Mesenchymal stem cell (in vitro differentiated cells and primary cell): ENCODE data around the gene XPO6.
"Not testable (repeated sequence)": the region's sequence is repeated elsewhere in the genome, so short reads cannot be mapped to it uniquely, and the experiment has no call there.

Source experiments
- DNase-seq: peaks from one replicate; pipeline ENCODE4 v3.0.0-alpha.2; 2013
- H2AFZ ChIP-seq: one replicate; pipeline ENCODE4 v1.6.1; 2013; ENCODE audit warnings: low read depth, mild to moderate bottlenecking, control low read depth, inconsistent platforms, low read length, moderate library complexity
- H2AK5ac ChIP-seq: 2 replicates; pipeline ENCODE4 v1.6.1; 2013; ENCODE audit warnings: low read length, moderate library complexity, mild to moderate bottlenecking, inconsistent platforms; ENCODE audit not compliant: severe bottlenecking
- H2BK120ac ChIP-seq: one replicate; pipeline ENCODE4 v1.6.1; 2013; ENCODE audit warnings: low read depth, mild to moderate bottlenecking, inconsistent platforms, low read length, moderate library complexity
- H2BK12ac ChIP-seq, 2 experiments: one replicate each; pipeline ENCODE4 v1.6.1; 2013; ENCODE audit warnings: inconsistent platforms in 2 of 2, low read length in 2 of 2, mild to moderate bottlenecking in 2 of 2, moderate library complexity in 2 of 2, control low read depth in 1 of 2
- H2BK15ac ChIP-seq: one replicate; pipeline ENCODE4 v1.6.1; 2013; ENCODE audit warnings: mild to moderate bottlenecking, low read depth, inconsistent platforms; ENCODE audit not compliant: poor library complexity, severe bottlenecking
- H2BK5ac ChIP-seq: 2 replicates; pipeline ENCODE4 v1.6.1; 2013; ENCODE audit warnings: low read depth, mild to moderate bottlenecking, low read length, control low read depth, inconsistent platforms; ENCODE audit not compliant: poor library complexity, severe bottlenecking
- H3K14ac ChIP-seq, 2 experiments: one replicate each; pipeline ENCODE4 v1.6.1; 2013; ENCODE audit warnings: inconsistent platforms in 2 of 2, low read length in 2 of 2, control low read depth in 1 of 2, mild to moderate bottlenecking in 1 of 2, moderate library complexity in 1 of 2
- H3K18ac ChIP-seq, 2 experiments: one replicate each; pipeline ENCODE4 v1.6.1; 2013; ENCODE audit warnings: inconsistent platforms in 2 of 2, low read length in 2 of 2, control low read depth in 1 of 2, low read depth in 1 of 2, mild to moderate bottlenecking in 1 of 2
- H3K23ac ChIP-seq, 2 experiments: one replicate each; pipeline ENCODE4 v1.6.1; 2013; ENCODE audit warnings: inconsistent platforms in 2 of 2, low read length in 2 of 2, mild to moderate bottlenecking in 2 of 2, moderate library complexity in 2 of 2, control low read depth in 1 of 2
- H3K27ac ChIP-seq: 2 replicates; pipeline ENCODE4 v1.5.1; 2013; ENCODE audit warnings: mild to moderate bottlenecking, moderate library complexity, low read length, control low read depth, inconsistent platforms; ENCODE audit not compliant: poor library complexity, severe bottlenecking
- H3K27me3 ChIP-seq, 2 experiments: 2 replicates each; pipeline versions ENCODE4 v1.6.1 to v1.7.0; 2013; ENCODE audit warnings: low read length in 2 of 2, mild to moderate bottlenecking in 2 of 2, moderate library complexity in 2 of 2, control low read depth in 1 of 2, inconsistent platforms in 1 of 2; ENCODE audit not compliant: control insufficient read depth in 1 of 2, insufficient read depth in 1 of 2
- H3K36me3 ChIP-seq, 2 experiments: 2 replicates each; pipeline versions ENCODE4 v1.6.1 to v1.7.0; 2013; ENCODE audit warnings: low read length in 2 of 2, control low read depth in 1 of 2, inconsistent platforms in 1 of 2, low read depth in 1 of 2, mild to moderate bottlenecking in 1 of 2; ENCODE audit not compliant: insufficient read depth in 2 of 2, control insufficient read depth in 1 of 2
- H3K4ac ChIP-seq, 2 experiments: one replicate each; pipeline ENCODE4 v1.6.1; 2013; ENCODE audit warnings: inconsistent platforms in 2 of 2, low read length in 2 of 2, mild to moderate bottlenecking in 2 of 2, moderate library complexity in 2 of 2, control low read depth in 1 of 2, low read depth in 1 of 2
- H3K4me1 ChIP-seq: 2 replicates; pipeline ENCODE4 v1.6.1; 2013; ENCODE audit warnings: low read depth, low read length, control low read depth; ENCODE audit not compliant: control insufficient read depth, insufficient read depth
- H3K4me2 ChIP-seq: 2 replicates; pipeline ENCODE4 v1.6.1; 2013; ENCODE audit warnings: low read length, mild to moderate bottlenecking, inconsistent platforms; ENCODE audit not compliant: poor library complexity, severe bottlenecking
- H3K4me3 ChIP-seq, 2 experiments: 2 replicates each; pipeline versions ENCODE4 v1.5.1 to v1.7.0; 2013; ENCODE audit warnings: low read length in 2 of 2, mild to moderate bottlenecking in 2 of 2, control low read depth in 1 of 2, low read depth in 1 of 2; ENCODE audit not compliant: insufficient read depth in 1 of 2
- H3K79me1 ChIP-seq: replicated peaks from 2 replicates; pipeline ENCODE4 v1.6.1; 2013; ENCODE audit warnings: mild to moderate bottlenecking, control low read depth, low read length, inconsistent platforms; ENCODE audit not compliant: poor library complexity, severe bottlenecking
- H3K9ac ChIP-seq: 2 replicates; pipeline ENCODE4 v1.7.0; 2013; ENCODE audit warnings: mild to moderate bottlenecking, low read length, moderate library complexity
- H3K9me3 ChIP-seq: 2 replicates; pipeline ENCODE4 v1.7.0; 2013; ENCODE audit warnings: mild to moderate bottlenecking, low read length; ENCODE audit not compliant: control insufficient read depth
- H4K8ac ChIP-seq: one replicate; pipeline ENCODE4 v1.6.1; 2013; ENCODE audit warnings: inconsistent platforms, mild to moderate bottlenecking, low read length, moderate library complexity
- H4K91ac ChIP-seq: one replicate; pipeline ENCODE4 v1.6.1; 2013; ENCODE audit warnings: mild to moderate bottlenecking, low read length, inconsistent platforms
- WGBS: methylation state at CpG from one replicate; pipeline ENCODE4 v1.1.7; 2013; ENCODE audit warnings: mixed read lengths; 5-methylcytosine and 5-hydroxymethylcytosine counted together

The XPO6 gene

GRCh38 chr16:28231763-28232162, 20.0 kb upstream of the XPO6 start:
- no peak overlapping the region for H3K18ac ChIP-seq
- no peak overlapping the region for H3K4me3 ChIP-seq
- no peaks in the 10 kb centered on the region for H3K4me1 ChIP-seq
- no peaks in the 10 kb centered on the region for H3K79me1 ChIP-seq
- no peaks in the 10 kb centered on the region for H3K9me3 ChIP-seq
- H3K36me3 ChIP-seq = no peaks in the 10 kb centered on the region
- H3K14ac ChIP-seq = no peak overlapping the region
- H2BK120ac ChIP-seq = no peak overlapping the region
- H2BK15ac ChIP-seq = no peak overlapping the region
- 86% methylated on average over 1 of the region's 2 CpGs for WGBS
- H2AK5ac ChIP-seq = no peak overlapping the region
- H4K8ac ChIP-seq = no peak overlapping the region
- no peak overlapping the region for H3K4ac ChIP-seq
- no peak overlapping the region for H3K9ac ChIP-seq
- no peak overlapping the region for H3K27ac ChIP-seq
- H2AFZ ChIP-seq = no peak overlapping the region
- H2BK12ac ChIP-seq = no peak overlapping the region
- no peak overlapping the region for H3K23ac ChIP-seq
- peaks cover 0 to 7% of the 10 kb centered on the region in 2 experiments for H3K27me3 ChIP-seq
- no peak overlapping the region for H3K4me2 ChIP-seq
- no peak for DNase-seq
- H2BK5ac ChIP-seq = no peak overlapping the region
- H4K91ac ChIP-seq = no peak overlapping the region

GRCh38 chr16:28223909-28224308, 12.1 kb upstream of the XPO6 start:
- not testable (repeated sequence) for H4K8ac ChIP-seq, H3K4me3 ChIP-seq, DNase-seq, H3K4ac ChIP-seq, H2AFZ ChIP-seq, H3K4me1 ChIP-seq, H3K9ac ChIP-seq, H3K18ac ChIP-seq, H3K27ac ChIP-seq, H2BK12ac ChIP-seq, H2BK120ac ChIP-seq, H2BK15ac ChIP-seq, H4K91ac ChIP-seq, H3K27me3 ChIP-seq, H2AK5ac ChIP-seq, H3K79me1 ChIP-seq, H3K36me3 ChIP-seq, H3K4me2 ChIP-seq, H3K9me3 ChIP-seq, H3K23ac ChIP-seq, H2BK5ac ChIP-seq
- 96% methylated on average over 3 of the region's 3 CpGs for WGBS
- H3K14ac ChIP-seq = peak overlapping the region in 1 of 2 experiments; percentile 48

- H3K4me1 ChIP-seq, H3K4ac ChIP-seq, H4K8ac ChIP-seq, H4K91ac ChIP-seq, H3K18ac ChIP-seq, H2BK12ac ChIP-seq, H2AK5ac ChIP-seq, H3K23ac ChIP-seq, H2BK15ac ChIP-seq, H3K27me3 ChIP-seq, H3K4me3 ChIP-seq, H3K9me3 ChIP-seq, DNase-seq, H2AFZ ChIP-seq, H3K79me1 ChIP-seq, H2BK120ac ChIP-seq, H3K14ac ChIP-seq, H2BK5ac ChIP-seq, H3K27ac ChIP-seq, H3K36me3 ChIP-seq, H3K9ac ChIP-seq, H3K4me2 ChIP-seq: not testable (repeated sequence)
- WGBS = 87% methylated on average over 6 of the region's 6 CpGs
Observed at GRCh38 chr16:28219777-28220176, 8.0 kb upstream of the XPO6 start.

- no peak overlapping the region for H2BK15ac ChIP-seq
- no peak overlapping the region for H3K23ac ChIP-seq
Observed at GRCh38 chr16:28219282-28219681, 7.5 kb upstream of the XPO6 start.

More at GRCh38 chr16:28219282-28219681, 7.5 kb upstream of the XPO6 start:
- no peak overlapping the region for H2BK12ac ChIP-seq
- H3K4ac ChIP-seq = no peak overlapping the region
- no peak overlapping the region for H3K4me3 ChIP-seq
- no peak overlapping the region for H2AFZ ChIP-seq
- WGBS = 87% methylated on average over 5 of the region's 5 CpGs
- H2BK120ac ChIP-seq = no peak overlapping the region
- H3K4me1 ChIP-seq = peaks cover 4% of the 10 kb centered on the region
- H3K27ac ChIP-seq = no peak overlapping the region
- no peaks in the 10 kb centered on the region for H3K79me1 ChIP-seq
- H4K8ac ChIP-seq = no peak overlapping the region
- DNase-seq = no peak
- no peak overlapping the region for H3K14ac ChIP-seq
- no peak overlapping the region for H2AK5ac ChIP-seq
- no peak overlapping the region for H3K9ac ChIP-seq
- H3K4me2 ChIP-seq = no peak overlapping the region
- no peak overlapping the region for H4K91ac ChIP-seq
- H3K36me3 ChIP-seq = no peaks in the 10 kb centered on the region
- no peak overlapping the region for H3K18ac ChIP-seq
- no peaks in the 10 kb centered on the region for H3K9me3 ChIP-seq
- H3K27me3 ChIP-seq = no peaks in the 10 kb centered on the region
- H2BK5ac ChIP-seq = no peak overlapping the region
